Suppressor macrophage treated with lipopolysaccharide for 1 hour (primary cell): Measurements from ENCODE around the gene INPPL1.
A peak's percentile ranks its signal among the peaks of the same experiment; 100 is the strongest.
"Not testable (repeated sequence)": the region's sequence is repeated elsewhere in the genome, so short reads cannot be mapped to it uniquely, and the experiment has no call there.

ENCODE experiments used
- DNase-seq, 3 donors: peaks; one replicate each; pipeline ENCODE4 v3.0.0-alpha.2; 2020 to 2022

INPPL1 gene, protein sequence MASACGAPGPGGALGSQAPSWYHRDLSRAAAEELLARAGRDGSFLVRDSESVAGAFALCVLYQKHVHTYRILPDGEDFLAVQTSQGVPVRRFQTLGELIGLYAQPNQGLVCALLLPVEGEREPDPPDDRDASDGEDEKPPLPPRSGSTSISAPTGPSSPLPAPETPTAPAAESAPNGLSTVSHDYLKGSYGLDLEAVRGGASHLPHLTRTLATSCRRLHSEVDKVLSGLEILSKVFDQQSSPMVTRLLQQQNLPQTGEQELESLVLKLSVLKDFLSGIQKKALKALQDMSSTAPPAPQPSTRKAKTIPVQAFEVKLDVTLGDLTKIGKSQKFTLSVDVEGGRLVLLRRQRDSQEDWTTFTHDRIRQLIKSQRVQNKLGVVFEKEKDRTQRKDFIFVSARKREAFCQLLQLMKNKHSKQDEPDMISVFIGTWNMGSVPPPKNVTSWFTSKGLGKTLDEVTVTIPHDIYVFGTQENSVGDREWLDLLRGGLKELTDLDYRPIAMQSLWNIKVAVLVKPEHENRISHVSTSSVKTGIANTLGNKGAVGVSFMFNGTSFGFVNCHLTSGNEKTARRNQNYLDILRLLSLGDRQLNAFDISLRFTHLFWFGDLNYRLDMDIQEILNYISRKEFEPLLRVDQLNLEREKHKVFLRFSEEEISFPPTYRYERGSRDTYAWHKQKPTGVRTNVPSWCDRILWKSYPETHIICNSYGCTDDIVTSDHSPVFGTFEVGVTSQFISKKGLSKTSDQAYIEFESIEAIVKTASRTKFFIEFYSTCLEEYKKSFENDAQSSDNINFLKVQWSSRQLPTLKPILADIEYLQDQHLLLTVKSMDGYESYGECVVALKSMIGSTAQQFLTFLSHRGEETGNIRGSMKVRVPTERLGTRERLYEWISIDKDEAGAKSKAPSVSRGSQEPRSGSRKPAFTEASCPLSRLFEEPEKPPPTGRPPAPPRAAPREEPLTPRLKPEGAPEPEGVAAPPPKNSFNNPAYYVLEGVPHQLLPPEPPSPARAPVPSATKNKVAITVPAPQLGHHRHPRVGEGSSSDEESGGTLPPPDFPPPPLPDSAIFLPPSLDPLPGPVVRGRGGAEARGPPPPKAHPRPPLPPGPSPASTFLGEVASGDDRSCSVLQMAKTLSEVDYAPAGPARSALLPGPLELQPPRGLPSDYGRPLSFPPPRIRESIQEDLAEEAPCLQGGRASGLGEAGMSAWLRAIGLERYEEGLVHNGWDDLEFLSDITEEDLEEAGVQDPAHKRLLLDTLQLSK

DNA sequence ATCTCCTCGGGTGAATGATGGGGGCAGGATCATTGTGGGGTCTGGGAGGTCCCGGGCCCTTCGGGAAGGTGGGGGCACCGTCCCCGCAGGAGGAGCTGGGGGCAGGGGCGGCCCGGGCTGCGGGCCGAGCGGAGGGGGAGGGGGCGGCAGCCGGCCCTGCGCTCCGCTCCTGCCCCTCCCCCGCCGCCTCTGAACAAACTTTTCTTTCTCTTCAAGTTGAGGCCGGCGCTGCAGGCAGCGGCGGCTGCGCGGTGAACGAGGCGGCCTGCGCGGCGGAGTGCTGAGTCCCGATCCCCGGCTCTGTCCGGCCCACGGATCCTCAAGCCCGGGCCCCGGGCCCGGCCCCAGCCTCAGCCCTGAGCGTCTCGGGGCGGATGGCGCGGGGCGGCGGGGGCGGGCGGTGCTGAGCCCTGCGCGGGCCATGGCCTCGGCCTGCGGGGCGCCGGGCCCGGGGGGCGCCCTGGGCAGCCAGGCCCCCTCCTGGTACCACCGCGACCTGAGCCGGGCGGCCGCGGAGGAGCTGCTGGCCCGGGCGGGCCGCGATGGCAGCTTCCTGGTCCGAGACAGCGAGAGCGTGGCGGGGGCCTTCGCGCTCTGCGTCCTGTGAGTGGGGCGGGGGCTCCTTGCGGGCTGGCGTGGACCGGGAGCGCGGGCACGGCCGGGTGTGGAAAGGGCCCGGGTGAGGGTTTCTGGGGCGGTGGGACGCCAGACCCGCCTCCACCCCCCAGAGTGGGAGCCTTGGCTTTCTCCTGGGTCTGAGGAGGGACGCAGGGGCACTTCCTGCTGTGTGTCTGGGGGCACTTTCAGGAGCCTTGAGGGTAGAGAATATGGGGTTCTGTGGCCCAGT is at the start of gene INPPL1:
INPPL1 (plus strand) TSS at position 204 of the 847 bp plus-strand sequence; CDS start at position 422, 218 bp downstream.
- peak; percentile 47 to 70 (median 50) for DNase-seq

DNA sequence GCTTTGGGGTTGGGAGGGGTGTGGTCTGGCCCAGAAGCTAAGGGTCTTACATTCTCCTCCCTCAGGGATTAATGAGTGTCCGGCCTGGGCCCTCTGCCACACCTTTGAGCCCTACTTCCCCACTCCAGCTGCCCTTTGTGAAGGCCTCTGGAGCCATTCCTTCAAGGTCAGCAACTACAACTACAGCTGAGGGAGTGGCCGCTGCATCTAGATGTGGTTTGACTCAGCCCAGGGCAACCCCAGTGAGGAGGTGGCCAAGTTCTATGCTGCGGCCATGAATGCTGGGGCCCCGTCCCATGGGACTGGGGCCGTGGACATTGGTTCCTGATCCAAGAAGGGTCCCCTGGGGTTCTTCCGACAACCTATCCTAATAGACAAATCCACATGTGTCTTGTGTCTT is 46.9 kb upstream of the INPPL1 start:
- no peak for DNase-seq

DNA sequence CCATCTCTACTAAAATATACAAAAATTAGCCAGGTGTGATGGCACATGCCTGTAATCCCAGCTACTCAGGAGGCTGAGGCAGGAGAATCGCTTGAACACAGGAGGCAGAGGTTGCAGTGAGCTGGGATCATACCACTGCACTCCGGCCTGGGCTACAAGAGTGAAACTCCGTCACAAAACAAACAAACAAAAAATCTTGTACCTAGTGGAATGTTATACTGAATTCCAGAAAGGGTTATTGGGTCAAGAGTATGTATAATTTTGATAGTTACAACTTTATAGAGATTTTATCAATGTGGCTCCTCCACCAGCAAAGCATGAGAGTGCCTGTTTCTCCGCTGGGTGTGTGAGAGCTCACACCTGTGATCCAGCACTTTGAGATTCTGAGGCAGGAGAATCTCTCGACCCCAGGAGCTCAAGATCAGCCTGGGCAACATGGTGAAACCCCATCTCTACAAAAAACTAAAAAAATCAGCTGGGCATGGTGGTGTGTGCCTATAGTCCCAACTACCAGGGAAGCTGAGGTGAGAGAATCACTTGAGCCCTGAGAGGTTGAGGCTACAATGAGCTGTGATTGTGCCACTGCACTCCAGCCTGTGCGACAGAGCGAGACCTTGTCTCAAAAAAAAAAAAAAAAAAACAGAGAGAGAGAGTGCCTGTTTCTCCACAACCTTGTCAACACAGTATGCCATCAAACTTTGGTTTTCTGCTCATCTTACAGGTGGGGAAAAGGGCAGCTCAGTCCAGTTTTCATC is 45.3 kb upstream of the INPPL1 start:
- DNase-seq: no peak

DNA sequence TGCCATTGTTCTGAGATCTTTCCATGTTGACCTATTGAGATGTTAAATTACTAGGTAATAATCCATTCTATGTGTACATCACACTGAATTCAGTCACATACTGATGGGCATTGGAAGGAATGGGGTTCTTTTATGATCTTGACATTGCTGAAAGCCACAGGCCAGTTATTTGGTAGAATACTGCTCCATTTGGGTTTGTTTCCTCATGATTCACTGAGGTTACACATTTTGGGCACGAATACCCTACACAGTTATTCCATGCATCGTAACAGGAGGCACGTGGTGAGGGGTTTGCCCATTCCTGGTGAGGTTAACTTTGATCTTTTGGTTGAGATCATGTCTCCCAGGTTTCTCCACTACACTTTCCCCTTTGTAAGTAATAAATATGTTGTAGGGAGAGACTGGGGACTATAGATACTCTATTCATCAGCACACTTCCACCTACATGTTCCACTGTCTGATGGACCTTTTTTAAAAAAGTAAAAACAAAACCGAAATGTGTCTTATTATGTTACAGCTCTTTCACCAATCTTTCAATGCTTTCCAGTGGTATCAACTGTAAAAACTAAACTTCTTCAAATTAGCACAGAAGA is 44.7 kb upstream of the INPPL1 start:
- no peak for DNase-seq

DNA sequence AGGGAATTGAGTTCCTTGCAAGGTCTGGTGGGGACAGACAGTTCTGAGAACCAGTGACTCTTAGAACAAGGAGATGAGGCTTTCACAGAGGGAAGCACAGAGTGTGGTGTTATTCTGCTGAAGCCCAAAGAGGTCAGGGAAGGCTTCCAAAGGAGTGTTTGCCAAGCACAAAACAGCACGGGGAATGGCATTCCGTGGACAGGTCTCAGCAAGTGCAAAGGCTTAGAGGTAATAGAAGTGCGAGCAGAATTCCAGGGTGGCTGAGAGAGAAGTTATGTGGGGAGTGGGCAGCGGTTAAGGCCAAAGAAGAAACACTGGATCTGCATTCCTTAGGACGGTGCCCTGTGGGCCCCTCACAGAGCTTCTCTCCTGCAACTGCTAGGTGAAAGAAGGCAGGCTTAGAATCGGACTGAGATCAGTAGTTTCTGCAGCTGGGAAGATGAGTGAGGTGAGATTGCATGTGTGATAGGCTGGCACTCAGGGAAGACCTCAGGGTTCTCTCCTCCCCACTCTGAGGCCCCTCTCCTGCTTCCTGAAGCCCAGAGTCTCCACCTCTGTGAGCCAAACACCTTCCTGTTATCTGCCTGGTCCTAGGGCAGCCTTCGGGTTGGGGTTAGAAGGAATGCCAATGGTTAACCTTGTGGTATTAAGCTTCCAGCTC is 43.5 kb upstream of the INPPL1 start:
- DNase-seq: not testable (repeated sequence)

DNA sequence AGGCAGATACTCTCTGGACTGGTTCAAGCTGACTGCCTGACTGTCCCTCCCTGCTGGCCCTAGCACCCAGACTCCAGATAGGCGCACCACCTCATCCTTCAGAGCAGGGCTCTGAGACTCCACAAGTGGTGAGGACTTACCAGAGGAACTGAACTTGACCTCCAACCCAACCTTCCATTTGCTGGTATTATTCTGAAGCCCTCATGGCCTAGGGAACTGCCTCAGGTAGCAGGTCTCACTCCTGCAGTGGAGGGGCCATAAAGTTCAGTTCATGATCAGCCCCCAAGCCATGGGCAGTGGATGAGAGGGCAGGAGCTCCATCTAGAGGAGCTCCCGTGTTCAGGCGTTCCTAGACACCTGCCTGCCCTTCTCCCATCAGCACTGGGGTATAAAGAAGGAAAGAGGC is 43.0 kb upstream of the INPPL1 start:
- DNase-seq: not testable (repeated sequence)

DNA sequence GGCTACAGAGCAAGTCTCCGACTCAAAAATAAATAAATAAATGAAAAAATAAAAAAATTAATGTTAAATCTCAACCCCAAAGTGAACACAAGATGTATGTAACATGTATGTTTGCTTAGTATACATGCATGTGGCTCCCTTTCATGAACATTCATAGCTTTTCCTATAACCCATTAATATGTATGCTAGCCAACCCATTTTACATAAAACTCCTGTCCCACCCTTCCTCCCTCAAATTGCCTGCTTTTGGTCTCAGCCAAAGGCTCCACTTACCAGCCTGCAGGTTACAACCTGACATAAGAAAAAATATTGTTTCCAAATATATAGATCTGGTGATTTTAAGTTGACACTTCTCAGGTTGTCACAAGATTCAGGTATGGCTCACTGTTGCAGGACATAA is 36.3 kb upstream of the INPPL1 start:
- no peak for DNase-seq

DNA sequence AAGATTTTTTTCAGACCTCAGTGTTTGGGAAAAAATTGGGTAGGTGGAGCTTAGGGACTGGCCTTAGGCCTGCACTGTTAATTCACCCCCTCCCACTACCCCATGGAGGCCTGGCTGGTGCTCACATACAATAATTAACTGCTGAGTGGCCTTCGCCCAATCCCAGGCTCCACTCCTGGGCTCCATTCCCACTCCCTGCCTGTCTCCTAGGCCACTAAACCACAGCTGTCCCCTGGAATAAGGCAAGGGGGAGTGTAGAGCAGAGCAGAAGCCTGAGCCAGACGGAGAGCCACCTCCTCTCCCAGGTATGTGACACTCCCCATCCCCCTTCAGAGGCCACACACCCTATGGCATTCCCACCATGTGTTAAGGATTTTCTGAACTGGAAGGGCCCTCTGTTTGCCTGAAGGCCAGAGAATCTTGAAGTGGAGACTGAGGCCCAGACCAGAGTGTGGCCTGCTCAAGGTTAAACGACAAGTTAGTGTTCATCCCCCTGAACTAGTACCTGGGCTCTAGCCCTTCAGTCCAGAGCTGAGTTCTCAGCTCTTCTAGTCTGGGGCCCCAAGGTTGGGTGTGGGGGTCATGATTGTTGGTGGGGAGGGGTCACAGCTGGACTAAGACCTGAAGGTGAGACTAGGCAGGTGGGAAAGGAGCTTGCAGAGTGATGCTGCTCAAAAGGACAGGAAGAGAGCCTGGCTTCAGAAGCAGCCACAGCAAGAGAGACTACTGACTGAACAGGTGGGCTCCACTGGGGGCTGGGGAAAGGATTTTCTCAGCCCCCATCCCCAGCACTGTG is 34.9 kb upstream of the INPPL1 start:
- DNase-seq: no peak

DNA sequence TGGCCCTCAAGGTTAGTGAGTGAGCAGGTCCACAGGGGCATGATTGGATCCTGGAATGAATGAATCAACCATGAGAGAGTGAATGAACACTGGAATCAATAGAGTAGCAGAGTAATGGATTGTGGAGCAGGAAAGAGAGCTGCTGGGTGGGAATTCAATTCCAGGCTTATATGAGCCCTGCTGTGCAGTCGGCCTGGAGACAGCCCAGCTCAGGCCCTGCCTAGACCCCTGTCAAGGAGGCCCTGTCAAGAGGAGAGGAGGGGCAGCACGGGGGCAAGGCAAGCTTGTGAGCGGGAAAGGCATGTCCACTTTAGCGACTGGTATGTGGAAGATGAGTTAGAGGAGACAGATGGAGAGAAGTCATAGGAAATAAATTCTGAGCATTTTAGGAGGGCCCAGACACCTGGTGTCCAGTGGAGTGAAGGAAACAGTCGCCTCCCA is 33.9 kb upstream of the INPPL1 start:
- DNase-seq: no peak

DNA sequence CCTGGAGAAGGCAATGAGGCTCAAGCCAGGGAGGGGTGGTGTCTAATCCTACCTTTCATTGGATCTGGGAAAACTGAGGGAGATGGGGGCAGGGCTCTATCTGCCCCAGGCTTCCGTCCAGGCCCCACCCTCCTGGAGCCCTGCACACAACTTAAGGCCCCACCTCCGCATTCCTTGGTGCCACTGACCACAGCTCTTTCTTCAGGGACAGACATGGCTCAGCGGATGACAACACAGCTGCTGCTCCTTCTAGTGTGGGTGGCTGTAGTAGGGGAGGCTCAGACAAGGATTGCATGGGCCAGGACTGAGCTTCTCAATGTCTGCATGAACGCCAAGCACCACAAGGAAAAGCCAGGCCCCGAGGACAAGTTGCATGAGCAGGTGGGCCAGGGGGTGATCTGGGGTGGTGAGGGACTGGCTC is 32.6 kb upstream of the INPPL1 start, which contains the start of gene FOLR1:
FOLR1 (plus strand) TSS at position 180 of the 421 bp plus-strand sequence; CDS start at position 214, 34 bp downstream.
- peak in 2 of 3 donors; percentile 33 to 34 for DNase-seq

DNA sequence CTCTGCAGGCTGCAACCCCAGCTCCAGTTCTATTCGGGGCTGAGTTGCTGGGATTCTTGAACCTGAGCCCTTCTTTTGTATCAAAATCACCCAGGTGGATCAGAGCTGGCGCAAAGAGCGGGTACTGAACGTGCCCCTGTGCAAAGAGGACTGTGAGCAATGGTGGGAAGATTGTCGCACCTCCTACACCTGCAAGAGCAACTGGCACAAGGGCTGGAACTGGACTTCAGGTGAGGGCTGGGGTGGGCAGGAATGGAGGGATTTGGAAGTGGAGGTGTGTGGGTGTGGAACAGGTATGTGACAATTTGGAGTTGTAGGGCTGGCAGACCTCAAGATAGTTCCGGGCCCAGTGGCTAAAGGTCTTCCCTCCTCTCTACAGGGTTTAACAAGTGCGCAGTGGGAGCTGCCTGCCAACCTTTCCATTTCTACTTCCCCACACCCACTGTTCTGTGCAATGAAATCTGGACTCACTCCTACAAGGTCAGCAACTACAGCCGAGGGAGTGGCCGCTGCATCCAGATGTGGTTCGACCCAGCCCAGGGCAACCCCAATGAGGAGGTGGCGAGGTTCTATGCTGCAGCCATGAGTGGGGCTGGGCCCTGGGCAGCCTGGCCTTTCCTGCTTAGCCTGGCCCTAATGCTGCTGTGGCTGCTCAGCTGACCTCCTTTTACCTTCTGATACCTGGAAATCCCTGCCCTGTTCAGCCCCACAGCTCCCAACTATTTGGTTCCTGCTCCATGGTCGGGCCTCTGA is 28.9 kb upstream of the INPPL1 start:
- no peak for DNase-seq

DNA sequence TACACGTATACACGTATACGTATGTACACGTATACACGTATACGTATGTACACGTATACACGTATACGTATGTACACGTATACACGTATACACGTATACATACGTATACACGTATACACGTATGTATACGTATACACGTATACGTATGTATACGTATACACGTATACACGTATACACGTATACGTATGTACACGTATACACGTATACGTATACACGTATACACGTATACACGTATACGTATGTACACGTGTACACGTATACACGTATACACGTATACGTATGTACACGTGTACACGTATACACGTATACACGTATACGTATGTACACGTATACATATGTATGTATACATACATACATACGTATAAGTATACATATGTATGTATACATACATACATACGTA is 23.1 kb upstream of the INPPL1 start:
- DNase-seq: not testable (repeated sequence)

DNA sequence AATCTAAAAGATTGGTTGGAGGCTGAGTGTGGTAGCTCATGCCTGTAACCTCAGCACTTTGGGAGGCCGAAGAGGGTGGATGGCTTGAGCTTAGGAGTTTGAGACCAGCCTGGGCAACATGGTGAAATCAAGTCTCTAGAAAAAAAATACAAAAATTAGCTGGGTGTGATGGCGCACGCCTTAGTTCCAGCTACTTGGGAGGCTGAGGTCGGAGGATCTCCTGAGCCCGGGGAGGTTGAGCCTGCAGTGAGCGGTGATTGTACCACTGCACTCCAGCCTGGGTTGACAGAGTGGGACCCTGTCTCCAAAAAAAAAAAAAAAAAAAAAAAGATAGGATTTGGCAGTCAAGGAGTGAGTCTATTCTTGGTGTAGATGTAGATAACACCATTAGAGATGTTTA is 22.0 kb upstream of the INPPL1 start:
- no peak for DNase-seq

DNA sequence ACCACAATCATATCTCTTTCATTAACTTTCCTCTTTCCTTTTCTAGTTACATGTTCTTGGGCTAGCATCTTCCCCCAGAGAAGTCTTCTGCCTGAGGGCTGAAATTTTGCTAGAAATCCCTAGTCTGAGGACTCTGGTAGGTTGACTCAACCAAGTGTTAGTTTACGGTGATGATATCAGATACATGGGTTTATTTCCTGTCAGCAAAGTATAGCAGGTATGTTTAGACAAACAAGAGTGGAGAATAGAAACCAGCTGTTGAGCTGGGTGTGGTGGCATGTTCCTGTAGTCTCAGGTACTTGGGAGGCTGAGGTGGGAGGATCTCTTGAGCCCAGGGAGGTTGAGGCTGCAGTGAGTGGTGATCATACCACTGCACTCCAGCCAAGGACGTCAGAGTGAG is 21.4 kb upstream of the INPPL1 start:
- DNase-seq: no peak

DNA sequence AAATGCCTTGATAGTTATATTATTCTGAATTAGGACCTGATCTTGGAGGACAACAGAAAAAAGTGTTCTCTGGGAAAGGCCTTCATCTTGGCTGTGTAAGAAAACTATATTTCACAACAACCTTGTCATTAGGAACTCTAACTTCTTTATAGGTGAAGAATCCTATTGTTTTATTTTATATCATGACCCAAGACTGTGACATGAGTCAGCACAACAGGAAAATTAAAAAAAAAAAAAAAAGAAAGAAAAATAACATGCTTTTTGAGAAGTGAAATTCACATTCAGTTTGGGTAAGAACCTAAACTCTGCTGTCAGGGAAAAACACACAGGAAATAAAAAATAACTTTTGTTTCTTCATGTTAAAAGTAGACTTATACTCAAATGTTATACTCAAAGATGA is 19.7 kb upstream of the INPPL1 start:
- DNase-seq: peak in 2 of 3 donors; percentile 57 to 58

DNA sequence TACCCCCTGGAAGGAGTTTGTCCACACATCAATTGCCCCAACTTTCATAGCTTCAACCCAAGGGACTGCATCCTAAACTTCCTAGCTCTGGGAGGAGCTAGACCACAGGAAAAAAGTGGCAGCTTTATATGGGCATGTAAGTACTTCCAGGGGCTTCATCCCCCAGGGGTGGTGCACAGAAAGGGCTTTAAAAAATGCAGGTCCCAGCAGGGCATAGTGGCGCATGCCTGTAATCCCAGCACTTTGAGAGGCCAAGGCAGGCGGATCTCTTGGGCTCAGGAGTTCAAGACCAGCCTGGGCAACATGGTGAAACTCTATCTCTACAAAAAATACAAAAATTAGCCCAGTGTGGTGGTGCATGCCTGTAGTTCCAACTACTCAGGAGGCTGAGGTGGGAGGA is 17.8 kb upstream of the INPPL1 start:
- not testable (repeated sequence) for DNase-seq

DNA sequence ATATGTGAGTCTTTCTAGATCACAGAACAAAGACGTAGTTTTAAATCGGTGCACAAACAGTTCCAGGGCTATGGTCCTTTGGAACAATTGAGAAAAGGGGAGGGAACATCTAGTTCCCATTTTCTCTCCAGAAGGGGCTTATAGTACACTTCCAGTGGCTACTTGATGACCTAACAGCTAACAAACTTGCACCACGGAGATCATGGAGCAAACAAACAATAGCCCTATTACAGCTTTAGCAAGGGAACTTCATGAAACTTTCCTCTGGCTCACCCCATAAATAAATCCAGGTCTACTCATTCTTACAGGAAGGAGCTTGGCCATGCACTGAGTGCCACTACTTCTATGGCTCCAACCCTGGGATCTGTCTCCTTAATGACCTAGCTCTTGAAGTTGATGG is 16.3 kb upstream of the INPPL1 start:
- DNase-seq: peak; percentile 62 to 82 (median 64)

DNA sequence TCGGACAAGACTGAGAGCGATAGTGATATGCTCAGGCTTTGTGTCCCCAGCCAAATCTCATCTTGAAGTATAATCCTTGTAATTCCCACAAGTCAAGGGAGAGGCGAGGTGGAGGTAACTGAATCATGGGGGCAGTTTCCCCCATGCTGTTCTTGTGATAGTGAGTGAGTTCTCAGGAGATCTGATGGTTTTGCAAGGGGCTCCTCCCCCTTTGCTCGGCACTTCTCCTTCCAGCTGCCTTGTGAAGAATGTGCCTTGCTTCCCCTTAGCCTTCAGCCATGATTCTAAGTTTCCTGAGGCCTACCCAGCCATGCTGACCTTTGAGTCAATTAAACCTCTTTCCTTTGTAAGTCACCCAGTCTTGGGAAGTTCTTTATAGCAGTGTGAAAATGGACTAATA is 15.5 kb upstream of the INPPL1 start:
- DNase-seq: peak; percentile 72 to 78 (median 76)
